Gastrocnemius medialis (tissue), 4 donors: ENCODE results near the gene SNAP25. TPM values are rescaled to one million over a fixed set of nuclear protein-coding genes. Genes with fewer than 3 reads are reported as not detected.

Experiments used
- ATAC-seq, 2 donors: fragments of 150-250 bp; one replicate each; pipeline ENCODE4 v1.9.1; 2016
- DNase-seq, 2 donors: peaks; one replicate each; pipeline ENCODE4 v3.0.0-alpha.2; 2019
- H3K27ac ChIP-seq, 4 donors: fragments of 200-600 bp; sonication (generic); 1 replicate in 1 of 4; 2 replicates in 3 of 4; pipeline ENCODE4 v1.5.1; 2016 to 2018; ENCODE audit warnings: mild to moderate bottlenecking in 2 of 4, moderate library complexity in 1 of 4
- H3K27me3 ChIP-seq, 3 donors: fragments of 200-600 bp; sonication (generic) in 2 of 3; 1 replicate in 1 of 3; 2 replicates in 2 of 3; pipeline versions ENCODE4 v1.5.1 to v1.6.0; 2016 to 2019; ENCODE audit warnings: mild to moderate bottlenecking in 1 of 3, moderate library complexity in 1 of 3
- H3K36me3 ChIP-seq, 2 donors: fragments of 200-600 bp; sonication (generic) in 1 of 2; one replicate each; pipeline ENCODE4 v1.5.1; 2017 to 2018
- H3K4me1 ChIP-seq, 2 donors: fragments of 200-600 bp; sonication (generic) in 1 of 2; one replicate each; pipeline ENCODE4 v1.5.1; 2016 to 2017; ENCODE audit warnings: mild to moderate bottlenecking in 2 of 2
- H3K4me3 ChIP-seq, 4 donors: fragments of 200-600 bp; sonication (generic) in 3 of 4; 1 replicate in 1 of 4; 2 replicates in 3 of 4; pipeline ENCODE4 v1.5.1; 2016 to 2019; ENCODE audit warnings: mild to moderate bottlenecking in 2 of 4
- H3K9me3 ChIP-seq, 3 donors: fragments of 200-600 bp; sonication (generic) in 2 of 3; 1 replicate in 1 of 3; 2 replicates in 2 of 3; pipeline ENCODE4 v1.5.1; 2016 to 2019
- POLR2A ChIP-seq, 2 donors: fragments of 450-650 bp; IDR thresholded peaks; one replicate each; pipeline ENCODE4 v1.6.1; 2017; ENCODE audit warnings: antibody characterized with exemption in 2 of 2, mild to moderate bottlenecking in 2 of 2, moderate library complexity in 2 of 2
- in situ Hi-C, 4 donors: fragments of 200-750 bp; cut with MboI; loops; one replicate each; pipeline versions ENCODE4 v1.15.0 to v1.8.0; 2017; ENCODE audit warnings: low sequenced_read_pairs in 4 of 4
- intact Hi-C: fragments of 100-400 bp; cut with DNase I; formaldehyde crosslinking; loops from one replicate; pipeline ENCODE4 v1.15.1; 2023; ENCODE audit warnings: low total_unique reads
- total RNA-seq, 4 donors: library from RNA; depleted of rRNA; stranded (reverse); fragments of >200 nt; gene quantifications; one replicate each; pipeline versions ENCODE4 v1.1.0 to v1.2.3, GENCODE V29; 2016
- TF ChIP-seq, protein P1 (sequence below), 5 experiments: fragments of 450-650 bp in 3 of 5; fragments of 200-600 bp in 2 of 5; sonication (generic) in 2 of 5; IDR thresholded peaks in 4 of 5; conservative IDR thresholded peaks in 1 of 5; 1 replicate in 4 of 5; 2 replicates in 1 of 5; pipeline ENCODE4 v1.5.1; 2016 to 2019; ENCODE audit warnings: antibody characterized with exemption in 5 of 5, mild to moderate bottlenecking in 3 of 5, moderate library complexity in 3 of 5

SNAP25 gene
- total RNA-seq, 4 donors from 2014 or later = 0.23 TPM; not detected in 3

DNA sequence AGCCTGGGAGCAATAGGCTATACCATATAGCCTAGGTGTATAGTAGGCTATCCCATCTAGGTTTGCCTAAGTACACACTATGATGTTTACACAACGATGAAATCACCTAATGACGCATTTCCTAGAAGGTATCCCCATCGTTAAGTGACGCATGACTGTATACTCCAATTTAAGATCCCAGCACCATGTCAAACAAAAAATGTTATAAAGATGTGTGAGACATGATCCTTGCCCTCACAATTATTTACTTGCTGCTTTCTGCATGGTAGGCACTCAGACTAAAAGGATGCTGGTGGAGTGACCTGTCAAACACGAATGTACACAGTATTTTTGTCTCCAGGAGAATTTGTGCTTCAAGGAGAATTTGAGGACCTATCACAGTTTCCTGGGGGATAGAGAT lies 32.3 kb downstream of the SNAP25 start:
- no peaks in the 10 kb centered on the region for H3K9me3 ChIP-seq
- no peak overlapping the region for H3K27ac ChIP-seq
- ATAC-seq (no peak), DNase-seq (no peak)
- H3K4me3 ChIP-seq = no peak overlapping the region
- intact Hi-C loops = no loop called here
- no peaks in the 10 kb centered on the region for H3K36me3 ChIP-seq
- in situ Hi-C loops = no loop called here
- H3K4me1 ChIP-seq = no peaks in the 10 kb centered on the region
- H3K27me3 ChIP-seq = no peaks in the 10 kb centered on the region
- TF ChIP-seq, protein P1, sequence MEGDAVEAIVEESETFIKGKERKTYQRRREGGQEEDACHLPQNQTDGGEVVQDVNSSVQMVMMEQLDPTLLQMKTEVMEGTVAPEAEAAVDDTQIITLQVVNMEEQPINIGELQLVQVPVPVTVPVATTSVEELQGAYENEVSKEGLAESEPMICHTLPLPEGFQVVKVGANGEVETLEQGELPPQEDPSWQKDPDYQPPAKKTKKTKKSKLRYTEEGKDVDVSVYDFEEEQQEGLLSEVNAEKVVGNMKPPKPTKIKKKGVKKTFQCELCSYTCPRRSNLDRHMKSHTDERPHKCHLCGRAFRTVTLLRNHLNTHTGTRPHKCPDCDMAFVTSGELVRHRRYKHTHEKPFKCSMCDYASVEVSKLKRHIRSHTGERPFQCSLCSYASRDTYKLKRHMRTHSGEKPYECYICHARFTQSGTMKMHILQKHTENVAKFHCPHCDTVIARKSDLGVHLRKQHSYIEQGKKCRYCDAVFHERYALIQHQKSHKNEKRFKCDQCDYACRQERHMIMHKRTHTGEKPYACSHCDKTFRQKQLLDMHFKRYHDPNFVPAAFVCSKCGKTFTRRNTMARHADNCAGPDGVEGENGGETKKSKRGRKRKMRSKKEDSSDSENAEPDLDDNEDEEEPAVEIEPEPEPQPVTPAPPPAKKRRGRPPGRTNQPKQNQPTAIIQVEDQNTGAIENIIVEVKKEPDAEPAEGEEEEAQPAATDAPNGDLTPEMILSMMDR (IDR thresholded peaks at IDR 0.05 in 4 of 5, conservative IDR thresholded peaks at IDR 0.05 in 1 of 5) = no peak
- no peak for TF ChIP-seq POLR2A (IDR thresholded peaks at IDR 0.05)

DNA sequence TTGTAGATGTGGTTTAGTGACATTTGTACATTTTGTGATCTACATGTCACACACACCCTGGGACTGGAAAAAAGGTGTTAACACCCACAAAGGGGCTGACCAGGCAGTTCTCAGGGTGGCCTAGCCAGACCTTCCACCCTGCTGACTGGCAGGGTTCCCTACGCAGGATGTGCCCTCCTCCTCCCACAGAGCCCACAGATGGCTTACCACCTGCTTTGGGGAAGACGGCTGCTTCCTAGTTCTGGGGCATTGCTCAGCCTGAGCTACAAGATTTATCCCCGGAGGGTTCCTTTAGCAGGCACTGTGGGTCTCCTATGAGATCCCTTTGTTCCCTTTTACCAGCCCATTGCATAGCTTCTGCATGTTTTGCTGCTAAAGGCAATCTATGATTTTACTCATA lies 35.1 kb downstream of the SNAP25 start:
- Histone ChIP-seq H3K4me1 (no peaks in the 10 kb centered on the region), H3K4me3 (no peak overlapping the region), H3K27ac (no peak overlapping the region), H3K36me3 (no peaks in the 10 kb centered on the region), H3K9me3 (no peaks in the 10 kb centered on the region), H3K27me3 (no peaks in the 10 kb centered on the region)
- intact Hi-C loops (no loop called here), in situ Hi-C loops (no loop called here)
- ATAC-seq (no peak), DNase-seq (no peak)
- no peak for TF ChIP-seq POLR2A (IDR thresholded peaks at IDR 0.05)
- TF ChIP-seq, protein P1 (IDR thresholded peaks at IDR 0.05 in 4 of 5, conservative IDR thresholded peaks at IDR 0.05 in 1 of 5) = no peak

DNA sequence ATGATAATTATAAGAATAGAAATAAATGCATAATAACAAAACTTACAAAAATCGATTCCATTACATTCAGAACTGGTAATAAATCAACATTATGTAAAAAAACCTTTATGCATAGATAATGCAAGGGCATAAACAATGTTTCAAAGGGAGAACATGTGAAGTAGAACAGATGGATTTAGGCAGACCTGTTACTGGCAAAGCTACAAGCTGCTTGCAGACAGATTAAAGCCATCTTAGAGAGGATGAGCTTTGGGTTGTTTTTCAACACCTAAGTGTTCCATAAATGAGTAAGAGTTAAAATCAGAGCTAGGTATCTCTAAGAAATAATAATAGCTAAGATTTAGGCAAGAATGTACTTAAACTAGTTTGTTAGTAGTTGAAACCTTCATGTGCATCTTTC lies 37.2 kb downstream of the SNAP25 start:
- Histone ChIP-seq H3K4me1 (no peaks in the 10 kb centered on the region), H3K9me3 (no peaks in the 10 kb centered on the region), H3K27ac (no peak overlapping the region), H3K36me3 (no peaks in the 10 kb centered on the region), H3K4me3 (no peak overlapping the region), H3K27me3 (no peaks in the 10 kb centered on the region)
- intact Hi-C loops = no loop called here
- DNase-seq (no peak), ATAC-seq (no peak)
- TF ChIP-seq POLR2A (IDR thresholded peaks at IDR 0.05) = no peak
- TF ChIP-seq, protein P1 (IDR thresholded peaks at IDR 0.05 in 4 of 5, conservative IDR thresholded peaks at IDR 0.05 in 1 of 5) = no peak
- in situ Hi-C loops = no loop called here

DNA sequence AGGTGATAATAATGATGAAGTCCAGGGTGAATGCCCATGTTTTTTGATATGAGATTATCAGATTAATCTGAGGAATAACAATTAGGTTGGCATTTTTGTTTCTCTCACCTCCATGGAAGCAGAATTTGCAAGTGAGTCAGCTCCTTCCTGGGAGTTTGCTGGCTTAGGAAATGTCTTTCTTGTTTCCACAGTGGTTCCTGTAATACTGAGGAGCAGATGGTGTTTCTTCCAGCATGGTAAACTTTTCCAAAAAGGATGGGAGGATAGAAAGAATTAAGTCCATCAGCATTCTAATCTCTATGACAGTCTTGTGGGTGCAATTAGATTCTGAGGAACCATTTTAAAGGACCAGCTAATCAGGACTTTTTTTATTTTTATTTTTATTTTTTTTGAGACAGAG lies 40.5 kb downstream of the SNAP25 start:
- no peak for ATAC-seq
- Histone ChIP-seq H3K27me3 (no peaks in the 10 kb centered on the region), H3K9me3 (no peaks in the 10 kb centered on the region), H3K36me3 (no peaks in the 10 kb centered on the region), H3K4me1 (no peaks in the 10 kb centered on the region), H3K27ac (no peak overlapping the region), H3K4me3 (no peak overlapping the region)
- in situ Hi-C loops (no loop called here), intact Hi-C loops (no loop called here)
- DNase-seq = no peak
- no peak for TF ChIP-seq POLR2A (IDR thresholded peaks at IDR 0.05)
- TF ChIP-seq, protein P1 (IDR thresholded peaks at IDR 0.05 in 4 of 5, conservative IDR thresholded peaks at IDR 0.05 in 1 of 5) = no peak

DNA sequence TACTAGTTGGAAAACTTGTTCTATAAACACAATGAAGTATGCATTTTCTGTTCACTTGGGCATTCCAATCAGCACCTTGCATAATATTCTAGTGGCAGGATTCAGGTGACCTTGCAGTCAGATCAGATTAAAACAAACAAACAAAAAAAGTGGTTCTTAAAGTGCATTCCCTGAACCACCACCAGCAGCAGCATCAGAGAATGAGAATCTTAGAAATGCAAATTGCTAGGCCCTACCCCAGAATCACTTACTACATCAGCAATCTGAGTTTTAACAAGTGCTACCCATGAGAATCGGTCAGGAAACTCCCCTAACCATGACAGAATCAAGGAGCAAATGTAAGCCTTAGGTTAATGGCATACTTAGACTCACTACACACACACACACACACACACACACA lies 41.7 kb downstream of the SNAP25 start:
- no peak for ATAC-seq
- in situ Hi-C loops (no loop called here), intact Hi-C loops (no loop called here)

More for the DNA sequence above, 41.7 kb downstream of the SNAP25 start:
- Histone ChIP-seq H3K27me3 (no peaks in the 10 kb centered on the region), H3K4me1 (no peaks in the 10 kb centered on the region), H3K36me3 (no peaks in the 10 kb centered on the region), H3K27ac (no peak overlapping the region), H3K9me3 (no peaks in the 10 kb centered on the region), H3K4me3 (no peak overlapping the region)
- no peak for DNase-seq
- TF ChIP-seq, protein P1 (IDR thresholded peaks at IDR 0.05 in 4 of 5, conservative IDR thresholded peaks at IDR 0.05 in 1 of 5) = no peak
- TF ChIP-seq POLR2A (IDR thresholded peaks at IDR 0.05) = no peak
